ENCODE measurements around the gene MYO16. TPM values are rescaled to one million over a fixed set of nuclear protein-coding genes. Genes with fewer than 3 reads are reported as not detected.
A peak's percentile ranks its signal among the peaks of the same experiment; 100 is the strongest.

Gene MYO16
- total RNA-seq, 1 experiment from 2014 or later: 0.49 TPM

DNA sequence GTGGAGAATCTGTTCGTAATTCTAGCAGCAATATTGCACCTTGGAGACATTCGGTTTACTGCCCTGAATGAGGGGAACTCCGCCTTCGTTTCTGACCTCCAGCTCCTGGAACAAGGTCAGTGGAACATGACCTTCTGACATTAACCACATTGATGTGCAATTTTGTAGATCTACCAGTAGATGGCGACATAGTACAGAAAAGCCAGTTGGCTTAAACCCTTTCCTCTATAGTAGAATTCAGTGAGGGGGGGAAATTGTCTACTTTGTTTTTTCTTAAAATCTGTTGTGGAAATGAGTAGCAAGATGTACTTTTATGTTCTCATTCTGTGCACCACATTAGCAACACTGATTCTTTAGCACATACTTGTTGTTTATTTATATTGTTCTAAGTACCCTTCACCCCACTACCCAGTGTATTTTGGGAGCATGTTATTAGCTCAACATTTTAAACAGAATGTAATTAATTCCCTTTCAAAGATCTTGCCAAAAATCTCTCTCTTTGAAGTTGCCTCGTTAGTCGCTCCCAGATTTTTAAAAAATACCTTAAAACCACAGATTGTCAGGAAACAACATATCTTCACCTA lies 332.2 kb downstream of the MYO16 start:
- no peaks in the 10 kb centered on the region for H3K36me3 ChIP-seq (ENCODE audit: insufficient read depth, low read length, poor library complexity, severe bottlenecking)
- peak; percentile 83 for DNase-seq (ENCODE audit: low spot score)
- H3K27ac ChIP-seq (ENCODE audit: low read depth, low read length, poor library complexity, severe bottlenecking): peak overlapping the region; percentile 61
- intact Hi-C loops (cut with micrococcal nuclease; ENCODE audit: unreplicated experiment): loop anchor here (1.0 to 5.0 kb wide), 8 partner anchors 45 to 1176 kb away; no protein-coding TSS in a partner anchor
- H3K4me1 ChIP-seq (ENCODE audit: insufficient read depth, low read length, poor library complexity, severe bottlenecking): peaks cover 55% of the 10 kb centered on the region
- no peak overlapping the region for H3K4me3 ChIP-seq (ENCODE audit: low read depth, low read length, poor library complexity, severe bottlenecking)
- no TSS peak for BruUV-seq (replicated peaks)
- CTCF ChIA-PET: interaction anchor here (1.2 kb wide), 1 partner anchor 823 kb away, joined by 3 read pairs; no protein-coding TSS in a partner anchor
- H3K27me3 ChIP-seq (replicated peaks; ENCODE audit: insufficient read depth, low read depth, low read length, poor library complexity): no peaks in the 10 kb centered on the region
- POLR2A ChIA-PET (ENCODE audit: low non-redundant PET): no interaction called here
- H3K9me3 ChIP-seq (ENCODE audit: low read depth, low read length, poor library complexity, severe bottlenecking): no peaks in the 10 kb centered on the region
- TF ChIP-seq, protein P1, sequence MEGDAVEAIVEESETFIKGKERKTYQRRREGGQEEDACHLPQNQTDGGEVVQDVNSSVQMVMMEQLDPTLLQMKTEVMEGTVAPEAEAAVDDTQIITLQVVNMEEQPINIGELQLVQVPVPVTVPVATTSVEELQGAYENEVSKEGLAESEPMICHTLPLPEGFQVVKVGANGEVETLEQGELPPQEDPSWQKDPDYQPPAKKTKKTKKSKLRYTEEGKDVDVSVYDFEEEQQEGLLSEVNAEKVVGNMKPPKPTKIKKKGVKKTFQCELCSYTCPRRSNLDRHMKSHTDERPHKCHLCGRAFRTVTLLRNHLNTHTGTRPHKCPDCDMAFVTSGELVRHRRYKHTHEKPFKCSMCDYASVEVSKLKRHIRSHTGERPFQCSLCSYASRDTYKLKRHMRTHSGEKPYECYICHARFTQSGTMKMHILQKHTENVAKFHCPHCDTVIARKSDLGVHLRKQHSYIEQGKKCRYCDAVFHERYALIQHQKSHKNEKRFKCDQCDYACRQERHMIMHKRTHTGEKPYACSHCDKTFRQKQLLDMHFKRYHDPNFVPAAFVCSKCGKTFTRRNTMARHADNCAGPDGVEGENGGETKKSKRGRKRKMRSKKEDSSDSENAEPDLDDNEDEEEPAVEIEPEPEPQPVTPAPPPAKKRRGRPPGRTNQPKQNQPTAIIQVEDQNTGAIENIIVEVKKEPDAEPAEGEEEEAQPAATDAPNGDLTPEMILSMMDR (conservative IDR thresholded peaks at IDR 0.05; ENCODE audit: low read depth, low read length): peak; percentile 83
- no peak for TF ChIP-seq EZH2 (IDR thresholded peaks at IDR 0.05; ENCODE audit: borderline replicate concordance, low read depth, low read length, poor library complexity, severe bottlenecking)

DNA sequence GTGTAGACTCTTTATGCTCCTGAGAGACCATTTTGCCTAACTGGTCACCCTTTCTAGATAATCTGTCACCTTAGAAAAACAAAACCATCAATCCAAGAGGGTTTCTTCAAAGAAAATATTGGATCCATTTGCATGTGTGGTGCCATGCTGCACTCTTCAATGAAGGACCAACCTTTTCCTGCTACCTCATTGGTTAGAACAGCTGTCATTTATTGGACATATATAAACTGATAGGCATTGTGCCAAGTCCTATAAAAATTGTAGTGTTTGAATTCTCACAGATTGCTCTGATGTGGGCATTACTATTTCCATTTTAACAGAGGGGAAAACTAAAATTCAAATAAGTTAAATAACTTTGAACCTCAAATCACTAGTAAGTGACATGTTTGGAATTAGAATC lies 333.2 kb downstream of the MYO16 start:
- Histone ChIP-seq H3K4me3 (ENCODE audit: low read depth, low read length, poor library complexity, severe bottlenecking) (no peak overlapping the region), H3K9me3 (ENCODE audit: low read depth, low read length, poor library complexity, severe bottlenecking) (no peaks in the 10 kb centered on the region), H3K36me3 (ENCODE audit: insufficient read depth, low read length, poor library complexity, severe bottlenecking) (no peaks in the 10 kb centered on the region), H3K27me3 (replicated peaks; ENCODE audit: insufficient read depth, low read depth, low read length, poor library complexity) (no peaks in the 10 kb centered on the region), H3K4me1 (ENCODE audit: insufficient read depth, low read length, poor library complexity, severe bottlenecking) (peaks cover 51% of the 10 kb centered on the region), H3K27ac (ENCODE audit: low read depth, low read length, poor library complexity, severe bottlenecking) (peak overlapping the region; percentile 61)
- intact Hi-C loops (cut with micrococcal nuclease; ENCODE audit: unreplicated experiment): loop anchor here (5.0 kb wide), 4 partner anchors 450 to 1175 kb away; no protein-coding TSS in a partner anchor
- BruUV-seq (replicated peaks): no TSS peak
- POLR2A ChIA-PET (ENCODE audit: low non-redundant PET): no interaction called here
- TF ChIP-seq, protein P1 (conservative IDR thresholded peaks at IDR 0.05; ENCODE audit: low read depth, low read length): no peak
- TF ChIP-seq EZH2 (IDR thresholded peaks at IDR 0.05; ENCODE audit: borderline replicate concordance, low read depth, low read length, poor library complexity, severe bottlenecking): no peak
- peak; percentile 65 for DNase-seq (ENCODE audit: low spot score)
- CTCF ChIA-PET: no interaction called here

DNA sequence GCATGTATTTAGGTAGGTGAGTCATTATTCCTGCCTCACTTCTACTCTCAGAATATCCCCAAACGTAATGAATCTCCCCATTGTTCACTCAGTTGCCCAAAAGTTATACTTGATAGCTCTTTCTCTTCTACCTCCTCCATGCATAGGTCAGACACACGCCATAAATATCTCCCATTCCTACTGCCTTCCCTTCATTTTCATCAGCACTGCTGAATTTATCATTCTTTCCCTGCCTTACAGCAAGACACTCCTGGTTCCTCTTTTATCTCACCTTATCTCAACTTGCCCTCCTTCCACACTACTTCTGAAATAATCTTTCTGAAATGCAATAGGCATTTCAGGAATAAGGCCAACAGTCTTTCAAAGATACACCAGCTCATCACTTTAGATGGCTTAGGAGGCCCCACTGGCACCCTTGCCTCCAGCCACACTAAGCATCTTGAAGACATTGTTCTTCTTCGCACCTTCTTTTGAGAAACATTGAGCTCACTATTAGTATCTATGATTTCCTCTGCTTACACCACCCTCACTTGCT lies 333.9 kb downstream of the MYO16 start:
- POLR2A ChIA-PET (ENCODE audit: low non-redundant PET): no interaction called here
- DNase-seq (ENCODE audit: low spot score): no peak

More for the DNA sequence above, 333.9 kb downstream of the MYO16 start:
- Histone ChIP-seq H3K4me1 (ENCODE audit: insufficient read depth, low read length, poor library complexity, severe bottlenecking) (peaks cover 44% of the 10 kb centered on the region), H3K27me3 (replicated peaks; ENCODE audit: insufficient read depth, low read depth, low read length, poor library complexity) (no peaks in the 10 kb centered on the region), H3K36me3 (ENCODE audit: insufficient read depth, low read length, poor library complexity, severe bottlenecking) (no peaks in the 10 kb centered on the region), H3K27ac (ENCODE audit: low read depth, low read length, poor library complexity, severe bottlenecking) (no peak overlapping the region), H3K9me3 (ENCODE audit: low read depth, low read length, poor library complexity, severe bottlenecking) (no peaks in the 10 kb centered on the region), H3K4me3 (ENCODE audit: low read depth, low read length, poor library complexity, severe bottlenecking) (no peak overlapping the region)
- TF ChIP-seq, protein P1 (conservative IDR thresholded peaks at IDR 0.05; ENCODE audit: low read depth, low read length): no peak
- no peak for TF ChIP-seq EZH2 (IDR thresholded peaks at IDR 0.05; ENCODE audit: borderline replicate concordance, low read depth, low read length, poor library complexity, severe bottlenecking)
- BruUV-seq (replicated peaks): no TSS peak
- CTCF ChIA-PET: interaction anchor here (1.0 kb wide), 1 partner anchor 49 kb away, joined by 3 read pairs; no protein-coding TSS in a partner anchor
- intact Hi-C loops (cut with micrococcal nuclease; ENCODE audit: unreplicated experiment): loop anchor here (5.0 kb wide), 4 partner anchors 449 to 1174 kb away; no protein-coding TSS in a partner anchor
